ENCODE measurements around the gene ZIC1.

- TF ChIP-seq, protein P1, sequence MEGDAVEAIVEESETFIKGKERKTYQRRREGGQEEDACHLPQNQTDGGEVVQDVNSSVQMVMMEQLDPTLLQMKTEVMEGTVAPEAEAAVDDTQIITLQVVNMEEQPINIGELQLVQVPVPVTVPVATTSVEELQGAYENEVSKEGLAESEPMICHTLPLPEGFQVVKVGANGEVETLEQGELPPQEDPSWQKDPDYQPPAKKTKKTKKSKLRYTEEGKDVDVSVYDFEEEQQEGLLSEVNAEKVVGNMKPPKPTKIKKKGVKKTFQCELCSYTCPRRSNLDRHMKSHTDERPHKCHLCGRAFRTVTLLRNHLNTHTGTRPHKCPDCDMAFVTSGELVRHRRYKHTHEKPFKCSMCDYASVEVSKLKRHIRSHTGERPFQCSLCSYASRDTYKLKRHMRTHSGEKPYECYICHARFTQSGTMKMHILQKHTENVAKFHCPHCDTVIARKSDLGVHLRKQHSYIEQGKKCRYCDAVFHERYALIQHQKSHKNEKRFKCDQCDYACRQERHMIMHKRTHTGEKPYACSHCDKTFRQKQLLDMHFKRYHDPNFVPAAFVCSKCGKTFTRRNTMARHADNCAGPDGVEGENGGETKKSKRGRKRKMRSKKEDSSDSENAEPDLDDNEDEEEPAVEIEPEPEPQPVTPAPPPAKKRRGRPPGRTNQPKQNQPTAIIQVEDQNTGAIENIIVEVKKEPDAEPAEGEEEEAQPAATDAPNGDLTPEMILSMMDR (IDR thresholded peaks at IDR 0.05): no peak
- no peak for TF ChIP-seq POLR2A (IDR thresholded peaks at IDR 0.05)
Measured at GRCh38 chr3:147405231-147406027, 3.7 kb upstream of the ZIC1 start.
